ENCODE measurements around the gene SLC35B4. TPM values are rescaled to one million over a fixed set of nuclear protein-coding genes. Genes with fewer than 3 reads are reported as not detected.

SLC35B4 gene
- total RNA-seq, 1 donor from 2014 or later = 23.2 TPM

GRCh38 chr7:134315679-134316538, 821 bp downstream of the SLC35B4 start:
- peak overlapping the region; percentile 98 for H3K4me2 ChIP-seq (ENCODE audit: low read length)
- no peaks in the 10 kb centered on the region for H4K20me1 ChIP-seq (ENCODE audit: insufficient read depth, low read length)
- H3K27ac ChIP-seq (ENCODE audit: low read depth, low read length) = peak overlapping the region; percentile 73
- peak overlapping the region; percentile 2 for H3K27ac Mint-ChIP-seq (ENCODE audit: unreplicated experiment)
- peak; percentile 29 for DNase-seq (ENCODE audit: low read depth)
- no peaks in the 10 kb centered on the region for H3K27me3 Mint-ChIP-seq (ENCODE audit: low read depth, unreplicated experiment)
- TF ChIP-seq CTCF (IDR thresholded peaks at IDR 0.05; ENCODE audit: insufficient read depth, low read depth, low read length) = no peak
- no peak for TF ChIP-seq EZH2 (IDR thresholded peaks at IDR 0.05; ENCODE audit: insufficient read depth, low read length)
- H2AFZ ChIP-seq (ENCODE audit: low read depth, low read length) = peak overlapping the region; percentile 89
- H3K9me3 ChIP-seq (ENCODE audit: insufficient read depth, low read depth, low read length) = no peaks in the 10 kb centered on the region
- H3K36me3 Mint-ChIP-seq (ENCODE audit: low read depth, unreplicated experiment) = no peaks in the 10 kb centered on the region
- H3K4me3 ChIP-seq (ENCODE audit: insufficient read depth, low read depth, low read length) = peak overlapping the region; percentile 88
- H3K4me1 Mint-ChIP-seq (ENCODE audit: low read depth, unreplicated experiment) = peaks cover 11% of the 10 kb centered on the region
- H3K4me1 ChIP-seq (ENCODE audit: insufficient read depth, low read length) = peaks cover 12% of the 10 kb centered on the region
- peak overlapping the region; percentile 90 for H3K9ac ChIP-seq (ENCODE audit: low read length)
- H3K79me2 ChIP-seq (ENCODE audit: insufficient read depth, low read length) = peaks cover 30% of the 10 kb centered on the region
- H3K36me3 ChIP-seq (ENCODE audit: insufficient read depth, low read length) = no peaks in the 10 kb centered on the region
- H3K27me3 ChIP-seq (ENCODE audit: insufficient read depth, low read length) = no peaks in the 10 kb centered on the region
- FAIRE-seq = no peak
- peak overlapping the region; percentile 91 for H3K4me3 Mint-ChIP-seq (ENCODE audit: unreplicated experiment)
- H3K9me3 Mint-ChIP-seq (ENCODE audit: unreplicated experiment) = no peaks in the 10 kb centered on the region

GRCh38 chr7:134313543-134313942, 3.2 kb downstream of the SLC35B4 start:
- TF ChIP-seq EZH2 (IDR thresholded peaks at IDR 0.05; ENCODE audit: insufficient read depth, low read length) = no peak
- TF ChIP-seq CTCF (IDR thresholded peaks at IDR 0.05; ENCODE audit: insufficient read depth, low read depth, low read length) = no peak
- H3K36me3 ChIP-seq (ENCODE audit: insufficient read depth, low read length) = no peaks in the 10 kb centered on the region
- FAIRE-seq (no peak), DNase-seq (ENCODE audit: low read depth) (no peak)
- no peak overlapping the region for H3K27ac ChIP-seq (ENCODE audit: low read depth, low read length)
- no peaks in the 10 kb centered on the region for H3K27me3 Mint-ChIP-seq (ENCODE audit: low read depth, unreplicated experiment)
- no peak overlapping the region for H3K4me3 ChIP-seq (ENCODE audit: insufficient read depth, low read depth, low read length)
- H4K20me1 ChIP-seq (ENCODE audit: insufficient read depth, low read length) = no peaks in the 10 kb centered on the region
- no peak overlapping the region for H3K4me2 ChIP-seq (ENCODE audit: low read length)
- H2AFZ ChIP-seq (ENCODE audit: low read depth, low read length) = no peak overlapping the region
- H3K4me1 Mint-ChIP-seq (ENCODE audit: low read depth, unreplicated experiment) = peaks cover 2% of the 10 kb centered on the region
- no peak overlapping the region for H3K27ac Mint-ChIP-seq (ENCODE audit: unreplicated experiment)
- H3K27me3 ChIP-seq (ENCODE audit: insufficient read depth, low read length) = no peaks in the 10 kb centered on the region
- H3K4me3 Mint-ChIP-seq (ENCODE audit: unreplicated experiment) = no peak overlapping the region
- H3K9me3 Mint-ChIP-seq (ENCODE audit: unreplicated experiment) = no peaks in the 10 kb centered on the region
- H3K4me1 ChIP-seq (ENCODE audit: insufficient read depth, low read length) = peaks cover 7% of the 10 kb centered on the region
- no peak overlapping the region for H3K9ac ChIP-seq (ENCODE audit: low read length)
- no peaks in the 10 kb centered on the region for H3K36me3 Mint-ChIP-seq (ENCODE audit: low read depth, unreplicated experiment)
- no peaks in the 10 kb centered on the region for H3K9me3 ChIP-seq (ENCODE audit: insufficient read depth, low read depth, low read length)
- H3K79me2 ChIP-seq (ENCODE audit: insufficient read depth, low read length) = peaks cover 30% of the 10 kb centered on the region

- no peak for FAIRE-seq
- H3K27me3 ChIP-seq (ENCODE audit: insufficient read depth, low read length) = no peaks in the 10 kb centered on the region
- no peaks in the 10 kb centered on the region for H3K36me3 Mint-ChIP-seq (ENCODE audit: low read depth, unreplicated experiment)
- H3K9me3 ChIP-seq (ENCODE audit: insufficient read depth, low read depth, low read length) = no peaks in the 10 kb centered on the region
- DNase-seq (ENCODE audit: low read depth) = no peak
- no peak overlapping the region for H2AFZ ChIP-seq (ENCODE audit: low read depth, low read length)
- H3K27ac ChIP-seq (ENCODE audit: low read depth, low read length) = no peak overlapping the region
- no peaks in the 10 kb centered on the region for H3K36me3 ChIP-seq (ENCODE audit: insufficient read depth, low read length)
- no peaks in the 10 kb centered on the region for H4K20me1 ChIP-seq (ENCODE audit: insufficient read depth, low read length)
- H3K4me1 ChIP-seq (ENCODE audit: insufficient read depth, low read length) = peaks cover 7% of the 10 kb centered on the region
- H3K4me3 ChIP-seq (ENCODE audit: insufficient read depth, low read depth, low read length) = no peak overlapping the region
- H3K4me1 Mint-ChIP-seq (ENCODE audit: low read depth, unreplicated experiment) = peaks cover 2% of the 10 kb centered on the region
- H3K9me3 Mint-ChIP-seq (ENCODE audit: unreplicated experiment) = no peaks in the 10 kb centered on the region
- no peak overlapping the region for H3K4me3 Mint-ChIP-seq (ENCODE audit: unreplicated experiment)
- no peaks in the 10 kb centered on the region for H3K27me3 Mint-ChIP-seq (ENCODE audit: low read depth, unreplicated experiment)
- peaks cover 30% of the 10 kb centered on the region for H3K79me2 ChIP-seq (ENCODE audit: insufficient read depth, low read length)
- TF ChIP-seq EZH2 (IDR thresholded peaks at IDR 0.05; ENCODE audit: insufficient read depth, low read length) = no peak
- TF ChIP-seq CTCF (IDR thresholded peaks at IDR 0.05; ENCODE audit: insufficient read depth, low read depth, low read length) = no peak
- H3K4me2 ChIP-seq (ENCODE audit: low read length) = no peak overlapping the region
- no peak overlapping the region for H3K9ac ChIP-seq (ENCODE audit: low read length)
- H3K27ac Mint-ChIP-seq (ENCODE audit: unreplicated experiment) = no peak overlapping the region
Measured at GRCh38 chr7:134312717-134313116, 4.0 kb downstream of the SLC35B4 start.

Data from astrocyte (in vitro differentiated cells and primary cell).